Measurements from ENCODE around the gene CNTNAP2. TPM values are rescaled to one million over a fixed set of nuclear protein-coding genes. Genes with fewer than 3 reads are reported as not detected.
"Not testable (repeated sequence)": the region's sequence is repeated elsewhere in the genome, so short reads cannot be mapped to it uniquely, and the experiment has no call there.

The CNTNAP2 gene
- total RNA-seq, 2 experiments from 2014 or later = not detected

DNA sequence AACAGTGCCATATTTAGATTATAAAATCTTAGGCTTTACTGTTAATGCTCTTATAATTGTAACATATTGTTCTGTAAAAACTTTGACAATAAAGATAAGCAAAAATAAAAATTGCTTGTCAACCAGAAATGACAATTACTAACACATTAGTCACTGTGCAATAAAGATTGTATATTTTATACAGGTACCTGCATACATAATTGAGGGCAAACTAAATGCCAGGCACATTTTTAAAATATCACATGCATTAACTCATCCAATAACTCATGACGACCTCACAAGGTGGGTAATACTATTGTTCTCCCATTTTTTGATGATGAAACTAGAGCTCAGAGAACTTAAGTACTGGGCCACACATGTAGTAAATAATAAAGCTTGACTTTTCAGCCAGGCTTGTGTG, 1453.8 kb downstream of the CNTNAP2 start:
- Mint-ChIP-seq H3K27me3 (ENCODE audit: low read depth) (no peaks in the 10 kb centered on the region), H3K9me3 (ENCODE audit: insufficient read depth) (peaks cover 7% of the 10 kb centered on the region), H3K4me1 (ENCODE audit: low read depth) (no peaks in the 10 kb centered on the region), H3K36me3 (ENCODE audit: low read depth) (no peaks in the 10 kb centered on the region), H3K27ac (no peak overlapping the region), H3K4me3 (no peak overlapping the region)
- no peak for DNase-seq
- ATAC-seq = no peak
- ChIA-PET POLR2A (no interaction called here), CTCF (no interaction called here)

DNA sequence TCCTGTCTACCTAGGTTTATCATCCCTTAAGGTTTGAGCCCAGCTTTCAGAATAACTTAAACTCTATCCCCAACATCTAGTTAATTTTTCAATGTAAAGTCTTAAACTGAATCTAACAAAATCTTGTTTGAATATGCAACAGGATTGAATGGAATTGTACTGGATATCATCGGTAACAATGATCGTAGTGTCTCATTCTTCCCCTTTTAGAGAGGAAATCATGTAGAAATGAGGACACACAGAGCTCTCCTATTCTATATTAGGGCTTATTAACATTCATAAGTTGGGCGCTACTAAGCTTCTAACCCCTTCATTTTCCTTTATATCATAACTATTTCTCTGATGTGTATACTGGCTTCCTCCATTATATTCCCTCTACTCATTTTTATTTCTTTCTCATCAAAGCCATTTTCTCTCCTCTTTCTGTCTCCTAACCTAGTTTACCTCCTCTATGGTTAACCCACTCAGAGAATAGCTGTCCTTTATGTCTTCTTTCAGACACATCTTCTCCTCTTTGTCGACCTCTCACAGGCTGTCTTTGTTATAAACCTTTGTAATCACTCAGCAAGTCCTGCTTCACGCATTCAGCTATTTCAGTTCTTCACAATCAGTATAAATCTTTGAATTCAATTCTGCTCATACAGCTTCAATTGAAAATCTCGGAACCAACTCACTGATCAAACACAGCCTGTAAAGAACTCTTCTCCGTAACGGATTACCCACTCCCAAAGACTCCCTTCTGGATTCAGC, 1455.0 kb downstream of the CNTNAP2 start:
- Mint-ChIP-seq H3K27ac (no peak overlapping the region), H3K4me1 (ENCODE audit: low read depth) (no peaks in the 10 kb centered on the region), H3K27me3 (ENCODE audit: low read depth) (no peaks in the 10 kb centered on the region), H3K36me3 (ENCODE audit: low read depth) (no peaks in the 10 kb centered on the region), H3K4me3 (no peak overlapping the region), H3K9me3 (ENCODE audit: insufficient read depth) (peaks cover 7% of the 10 kb centered on the region)
- CTCF ChIA-PET = no interaction called here
- POLR2A ChIA-PET = no interaction called here
- ATAC-seq (no peak), DNase-seq (no peak)

- H3K27me3 Mint-ChIP-seq (ENCODE audit: low read depth) = no peaks in the 10 kb centered on the region
These were observed 1461.6 kb downstream of the CNTNAP2 start for GRCh38 chr7:147578196-147578595.

GRCh38 chr7:147579148-147579547, 1462.5 kb downstream of the CNTNAP2 start:
- H3K36me3 Mint-ChIP-seq (ENCODE audit: low read depth) = no peaks in the 10 kb centered on the region
- peaks cover 5% of the 10 kb centered on the region for H3K9me3 Mint-ChIP-seq (ENCODE audit: insufficient read depth)
- ATAC-seq (no peak), DNase-seq (no peak)
- H3K27me3 Mint-ChIP-seq (ENCODE audit: low read depth) = no peaks in the 10 kb centered on the region
- ChIA-PET CTCF (no interaction called here), POLR2A (no interaction called here)
- no peaks in the 10 kb centered on the region for H3K4me1 Mint-ChIP-seq (ENCODE audit: low read depth)
- H3K27ac Mint-ChIP-seq = no peak overlapping the region
- H3K4me3 Mint-ChIP-seq = no peak overlapping the region

More at GRCh38 chr7:147578196-147578595, 1461.6 kb downstream of the CNTNAP2 start:
- DNase-seq (no peak), ATAC-seq (no peak)
- Mint-ChIP-seq H3K9me3 (ENCODE audit: insufficient read depth) (peaks cover 7% of the 10 kb centered on the region), H3K4me1 (ENCODE audit: low read depth) (no peaks in the 10 kb centered on the region), H3K4me3 (no peak overlapping the region), H3K36me3 (ENCODE audit: low read depth) (no peaks in the 10 kb centered on the region), H3K27ac (no peak overlapping the region)
- POLR2A ChIA-PET = no interaction called here
- CTCF ChIA-PET = no interaction called here

DNA sequence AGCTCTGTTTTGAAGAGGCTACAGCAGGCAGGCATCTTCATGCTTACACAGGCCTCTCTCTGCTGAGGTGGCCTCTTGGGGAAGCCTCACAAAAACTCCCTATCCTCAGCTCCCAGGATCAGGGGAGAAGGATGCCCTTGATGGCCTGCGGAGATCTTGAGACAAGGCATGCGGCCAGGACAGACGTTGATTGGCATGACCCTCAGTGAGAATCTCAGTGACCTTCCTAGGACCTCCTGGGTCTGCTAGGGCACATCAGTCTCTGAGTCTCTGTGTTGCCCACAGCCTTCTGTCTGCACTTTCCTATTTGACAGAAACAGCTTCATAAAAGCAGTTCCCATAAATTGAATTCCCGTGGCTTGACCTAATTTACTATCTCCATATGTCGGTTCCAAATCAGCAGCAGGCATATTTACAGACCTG, 1468.2 kb downstream of the CNTNAP2 start:
- no peaks in the 10 kb centered on the region for H3K4me1 Mint-ChIP-seq (ENCODE audit: low read depth)
- CTCF ChIA-PET = no interaction called here
- H3K27ac Mint-ChIP-seq = no peak overlapping the region
- H3K4me3 Mint-ChIP-seq = no peak overlapping the region
- H3K36me3 Mint-ChIP-seq (ENCODE audit: low read depth) = no peaks in the 10 kb centered on the region
- POLR2A ChIA-PET = no interaction called here
- no peak for DNase-seq
- no peaks in the 10 kb centered on the region for H3K9me3 Mint-ChIP-seq (ENCODE audit: insufficient read depth)
- ATAC-seq = no peak
- H3K27me3 Mint-ChIP-seq (ENCODE audit: low read depth) = no peaks in the 10 kb centered on the region

DNA sequence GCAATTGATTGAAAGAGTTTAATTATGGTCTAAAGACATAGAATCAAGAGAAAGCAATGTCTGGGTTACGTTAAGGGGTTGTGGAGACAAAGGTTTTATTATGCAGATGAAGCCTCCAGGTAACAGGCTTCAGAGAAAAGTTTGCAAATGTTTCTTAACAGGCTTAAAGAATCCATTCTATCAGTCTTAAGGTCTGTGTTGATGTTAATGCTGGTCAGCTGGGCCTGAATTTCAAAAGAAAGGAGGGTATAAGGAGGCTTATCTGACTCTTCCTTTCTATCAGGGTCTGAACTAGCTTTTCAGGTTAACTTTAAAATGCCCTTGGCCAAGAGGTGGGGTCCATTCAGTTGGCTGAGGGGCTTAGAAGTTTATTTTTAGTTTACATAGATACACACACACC, 1469.5 kb downstream of the CNTNAP2 start:
- ATAC-seq (no peak), DNase-seq (no peak)
- POLR2A ChIA-PET = no interaction called here
- no peak overlapping the region for H3K4me3 Mint-ChIP-seq
- H3K27me3 Mint-ChIP-seq (ENCODE audit: low read depth) = no peaks in the 10 kb centered on the region
- H3K27ac Mint-ChIP-seq = no peak overlapping the region
- H3K4me1 Mint-ChIP-seq (ENCODE audit: low read depth) = no peaks in the 10 kb centered on the region
- no peaks in the 10 kb centered on the region for H3K36me3 Mint-ChIP-seq (ENCODE audit: low read depth)
- CTCF ChIA-PET = no interaction called here
- H3K9me3 Mint-ChIP-seq (ENCODE audit: insufficient read depth) = no peaks in the 10 kb centered on the region

- POLR2A ChIA-PET = no interaction called here
- ATAC-seq (no peak), DNase-seq (no peak)
- H3K36me3 Mint-ChIP-seq (ENCODE audit: low read depth) = no peaks in the 10 kb centered on the region
- no peaks in the 10 kb centered on the region for H3K9me3 Mint-ChIP-seq (ENCODE audit: insufficient read depth)
- H3K27me3 Mint-ChIP-seq (ENCODE audit: low read depth) = no peaks in the 10 kb centered on the region
- H3K4me1 Mint-ChIP-seq (ENCODE audit: low read depth) = no peaks in the 10 kb centered on the region
- no peak overlapping the region for H3K27ac Mint-ChIP-seq
- no peak overlapping the region for H3K4me3 Mint-ChIP-seq
- CTCF ChIA-PET = no interaction called here
These were observed 1469.9 kb downstream of the CNTNAP2 start for GRCh38 chr7:147586526-147586925.

GRCh38 chr7:147593271-147594057, 1476.9 kb downstream of the CNTNAP2 start:
- ChIA-PET CTCF (no interaction called here), POLR2A (no interaction called here)
- H3K4me1 Mint-ChIP-seq (ENCODE audit: low read depth) = no peaks in the 10 kb centered on the region

DNA sequence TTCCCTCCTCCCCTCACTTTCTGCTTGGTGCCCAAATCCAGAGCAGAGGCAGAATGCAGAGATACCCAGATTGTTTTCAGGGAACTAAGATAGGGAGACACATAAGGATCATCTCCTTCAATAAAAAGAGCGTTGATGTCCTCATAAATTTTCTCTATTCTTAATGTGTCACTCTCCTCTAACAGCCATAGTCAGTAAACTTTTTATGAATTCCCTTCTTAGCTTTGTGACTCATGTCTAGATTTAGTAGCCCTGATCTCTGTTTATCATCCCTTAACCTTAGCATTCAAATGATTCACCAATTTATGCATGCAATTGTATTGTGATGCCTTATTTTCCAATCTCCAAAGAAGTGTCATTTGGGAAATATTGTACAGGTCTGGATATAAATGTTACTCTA, 1478.4 kb downstream of the CNTNAP2 start:
- no peaks in the 10 kb centered on the region for H3K36me3 Mint-ChIP-seq (ENCODE audit: low read depth)
- ATAC-seq = no peak
- CTCF ChIA-PET = no interaction called here
- DNase-seq = no peak
- peaks cover 4% of the 10 kb centered on the region for H3K9me3 Mint-ChIP-seq (ENCODE audit: insufficient read depth)
- no peaks in the 10 kb centered on the region for H3K27me3 Mint-ChIP-seq (ENCODE audit: low read depth)
- H3K4me3 Mint-ChIP-seq = no peak overlapping the region
- no peak overlapping the region for H3K27ac Mint-ChIP-seq
- POLR2A ChIA-PET = no interaction called here
- H3K4me1 Mint-ChIP-seq (ENCODE audit: low read depth) = no peaks in the 10 kb centered on the region

More at GRCh38 chr7:147593271-147594057, 1476.9 kb downstream of the CNTNAP2 start:
- DNase-seq = no peak
- no peaks in the 10 kb centered on the region for H3K27me3 Mint-ChIP-seq (ENCODE audit: low read depth)
- no peak for ATAC-seq
- H3K36me3 Mint-ChIP-seq (ENCODE audit: low read depth) = no peaks in the 10 kb centered on the region
- H3K27ac Mint-ChIP-seq = no peak overlapping the region
- H3K4me3 Mint-ChIP-seq = no peak overlapping the region
- peaks cover 4% of the 10 kb centered on the region for H3K9me3 Mint-ChIP-seq (ENCODE audit: insufficient read depth)

DNA sequence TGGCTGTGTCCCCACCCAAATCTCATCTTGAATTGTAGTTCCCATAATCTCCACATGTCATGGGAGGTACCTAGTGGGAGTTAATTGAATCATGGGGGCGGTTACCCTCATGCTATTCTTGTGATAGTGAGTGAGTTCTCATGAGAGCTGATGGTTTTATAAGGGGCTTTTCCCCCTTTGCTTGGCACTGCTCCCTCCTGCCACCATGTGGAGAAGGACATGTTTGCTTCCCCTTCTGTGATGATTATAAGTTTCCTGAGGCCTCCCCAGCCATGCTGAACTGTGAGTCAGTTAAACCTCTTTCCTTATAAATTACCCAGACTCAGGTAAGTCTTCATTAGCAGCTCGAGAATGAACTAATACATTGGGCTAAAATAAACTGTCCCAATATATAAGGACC, 1482.1 kb downstream of the CNTNAP2 start:
- H3K27ac Mint-ChIP-seq; DNase-seq; H3K27me3 Mint-ChIP-seq (ENCODE audit: low read depth); POLR2A ChIA-PET; H3K4me3 Mint-ChIP-seq; H3K9me3 Mint-ChIP-seq (ENCODE audit: insufficient read depth); CTCF ChIA-PET; ATAC-seq; H3K36me3 Mint-ChIP-seq (ENCODE audit: low read depth); H3K4me1 Mint-ChIP-seq (ENCODE audit: low read depth): not testable (repeated sequence)

- ATAC-seq (no peak), DNase-seq (no peak)
- H3K9me3 Mint-ChIP-seq (ENCODE audit: insufficient read depth) = no peaks in the 10 kb centered on the region
- no peaks in the 10 kb centered on the region for H3K4me1 Mint-ChIP-seq (ENCODE audit: low read depth)
- POLR2A ChIA-PET = no interaction called here
- no peak overlapping the region for H3K27ac Mint-ChIP-seq
- no peaks in the 10 kb centered on the region for H3K27me3 Mint-ChIP-seq (ENCODE audit: low read depth)
- H3K36me3 Mint-ChIP-seq (ENCODE audit: low read depth) = no peaks in the 10 kb centered on the region
- CTCF ChIA-PET = no interaction called here
- no peak overlapping the region for H3K4me3 Mint-ChIP-seq
These were observed 1488.7 kb downstream of the CNTNAP2 start for GRCh38 chr7:147605323-147605722.

- POLR2A ChIA-PET = no interaction called here
- no peak overlapping the region for H3K27ac Mint-ChIP-seq
- DNase-seq (no peak), ATAC-seq (no peak)
- H3K36me3 Mint-ChIP-seq (ENCODE audit: low read depth) = no peaks in the 10 kb centered on the region
- H3K4me1 Mint-ChIP-seq (ENCODE audit: low read depth) = no peaks in the 10 kb centered on the region
- CTCF ChIA-PET = no interaction called here
- H3K27me3 Mint-ChIP-seq (ENCODE audit: low read depth) = no peaks in the 10 kb centered on the region
- H3K9me3 Mint-ChIP-seq (ENCODE audit: insufficient read depth) = no peaks in the 10 kb centered on the region
- H3K4me3 Mint-ChIP-seq = no peak overlapping the region
These were observed 1490.7 kb downstream of the CNTNAP2 start for GRCh38 chr7:147607157-147607800.
